Large intestine (tissue), 3 donors: ENCODE measurements around the gene KIRREL3. TPM values are rescaled to one million over a fixed set of nuclear protein-coding genes. Genes with fewer than 3 reads are reported as not detected.

Source experiments
- DNase-seq, 2 donors: peaks; one replicate each; pipeline versions ENCODE4 v3.0.0 to v3.0.0-alpha.2; 2013
- H3K27ac ChIP-seq: one replicate; pipeline ENCODE4 v1.5.1; 2013; ENCODE audit warnings: low read length
- H3K27me3 ChIP-seq: 2 replicates; pipeline ENCODE4 v1.6.1; 2013; ENCODE audit warnings: low read length; ENCODE audit not compliant: control insufficient read depth, insufficient read depth
- H3K36me3 ChIP-seq: 2 replicates; pipeline ENCODE4 v1.6.1; 2013; ENCODE audit warnings: low read length; ENCODE audit not compliant: control insufficient read depth, insufficient read depth
- H3K4me1 ChIP-seq: one replicate; pipeline ENCODE4 v1.6.1; 2013; ENCODE audit warnings: low read length; ENCODE audit not compliant: control insufficient read depth, insufficient read depth
- H3K4me3 ChIP-seq: one replicate; pipeline ENCODE4 v1.5.1; 2013; ENCODE audit warnings: low read length
- H3K9me3 ChIP-seq: one replicate; pipeline ENCODE4 v1.6.1; 2013; ENCODE audit warnings: mild to moderate bottlenecking, low read depth, low read length, moderate library complexity; ENCODE audit not compliant: control insufficient read depth
- WGBS: methylation state at CpG from one replicate; pipeline ENCODE4 v1.1.5; 2013; ENCODE audit warnings: low lambda C conversion rate; ENCODE audit not compliant: insufficient coverage; 5-methylcytosine and 5-hydroxymethylcytosine counted together
- polyA plus RNA-seq: library from polyadenylated mRNA; unstranded; fragments of 120-200 nt; gene quantifications from one replicate; pipeline ENCODE4 v1.2.1, GENCODE V29; 2013

KIRREL3 gene
- polyA plus RNA-seq, 1 donor = 0.96 TPM

- no CpG with 5 or more reads among the region's 10 CpGs for WGBS
- Histone ChIP-seq H3K36me3 (no peaks in the 10 kb centered on the region), H3K9me3 (no peaks in the 10 kb centered on the region), H3K4me3 (no peak overlapping the region), H3K27ac (no peak overlapping the region), H3K4me1 (no peaks in the 10 kb centered on the region), H3K27me3 (peaks cover 36% of the 10 kb centered on the region)
- DNase-seq = no peak
Measured at GRCh38 chr11:126494831-126495230, 505.7 kb downstream of the KIRREL3 start.

GRCh38 chr11:126492331-126493082, 508.1 kb downstream of the KIRREL3 start:
- Histone ChIP-seq H3K4me1 (no peaks in the 10 kb centered on the region), H3K27ac (no peak overlapping the region), H3K36me3 (no peaks in the 10 kb centered on the region), H3K27me3 (peaks cover 22% of the 10 kb centered on the region), H3K4me3 (no peak overlapping the region), H3K9me3 (no peaks in the 10 kb centered on the region)
- no peak for DNase-seq
- WGBS = 100% methylated on average over 1 of the region's 13 CpGs

- Histone ChIP-seq H3K36me3 (no peaks in the 10 kb centered on the region), H3K4me3 (no peak overlapping the region), H3K4me1 (no peaks in the 10 kb centered on the region), H3K27ac (no peak overlapping the region), H3K27me3 (peaks cover 22% of the 10 kb centered on the region), H3K9me3 (no peaks in the 10 kb centered on the region)
- no CpG with 5 or more reads among the region's 13 CpGs for WGBS
- DNase-seq = no peak
Measured at GRCh38 chr11:126491092-126491491, 509.5 kb downstream of the KIRREL3 start.

- Histone ChIP-seq H3K4me1 (no peaks in the 10 kb centered on the region), H3K27me3 (peaks cover 28% of the 10 kb centered on the region), H3K27ac (no peak overlapping the region), H3K4me3 (no peak overlapping the region), H3K36me3 (no peaks in the 10 kb centered on the region), H3K9me3 (no peaks in the 10 kb centered on the region)
- no peak for DNase-seq
- no CpG with 5 or more reads among the region's 21 CpGs for WGBS
Measured at GRCh38 chr11:126489836-126490660, 510.5 kb downstream of the KIRREL3 start.

GRCh38 chr11:126488591-126489370, 511.8 kb downstream of the KIRREL3 start:
- WGBS = no CpG with 5 or more reads among the region's 23 CpGs
- Histone ChIP-seq H3K4me1 (no peaks in the 10 kb centered on the region), H3K36me3 (no peaks in the 10 kb centered on the region), H3K27me3 (peaks cover 37% of the 10 kb centered on the region), H3K4me3 (no peak overlapping the region), H3K9me3 (no peaks in the 10 kb centered on the region), H3K27ac (no peak overlapping the region)
- no peak for DNase-seq

- Histone ChIP-seq H3K27ac (no peak overlapping the region), H3K4me1 (no peaks in the 10 kb centered on the region), H3K9me3 (no peaks in the 10 kb centered on the region), H3K4me3 (no peak overlapping the region), H3K27me3 (peaks cover 46% of the 10 kb centered on the region), H3K36me3 (no peaks in the 10 kb centered on the region)
- no peak for DNase-seq
- WGBS = no CpG with 5 or more reads among the region's 8 CpGs
Measured at GRCh38 chr11:126487711-126488110, 512.9 kb downstream of the KIRREL3 start.

GRCh38 chr11:126485986-126486635, 514.5 kb downstream of the KIRREL3 start:
- H3K4me1 ChIP-seq = no peaks in the 10 kb centered on the region
- no CpG with 5 or more reads among the region's 12 CpGs for WGBS
- H3K27me3 ChIP-seq = peaks cover 54% of the 10 kb centered on the region
- DNase-seq = no peak
- H3K27ac ChIP-seq = no peak overlapping the region
- no peaks in the 10 kb centered on the region for H3K36me3 ChIP-seq
- no peaks in the 10 kb centered on the region for H3K9me3 ChIP-seq
- H3K4me3 ChIP-seq = no peak overlapping the region

- DNase-seq = no peak
- Histone ChIP-seq H3K36me3 (no peaks in the 10 kb centered on the region), H3K27ac (no peak overlapping the region), H3K9me3 (no peaks in the 10 kb centered on the region), H3K27me3 (peaks cover 51% of the 10 kb centered on the region), H3K4me1 (no peaks in the 10 kb centered on the region), H3K4me3 (no peak overlapping the region)
- no CpG with 5 or more reads among the region's 10 CpGs for WGBS
Measured at GRCh38 chr11:126485021-126485792, 515.4 kb downstream of the KIRREL3 start.

GRCh38 chr11:126484266-126484665, 516.3 kb downstream of the KIRREL3 start:
- no peak overlapping the region for H3K4me3 ChIP-seq
- no peaks in the 10 kb centered on the region for H3K9me3 ChIP-seq
- H3K4me1 ChIP-seq = no peaks in the 10 kb centered on the region
- no peak overlapping the region for H3K27ac ChIP-seq
- no peaks in the 10 kb centered on the region for H3K36me3 ChIP-seq
- no peak for DNase-seq
- no CpG with 5 or more reads among the region's 2 CpGs for WGBS
- peaks cover 54% of the 10 kb centered on the region for H3K27me3 ChIP-seq
